Neutrophil (primary cell): Measurements from ENCODE around the gene SYT5.

Source experiments
- H3K27ac ChIP-seq: fragments of 200-600 bp; sonication (generic); 2 replicates; pipeline ENCODE4 v1.5.1; 2016; ENCODE audit warnings: mild to moderate bottlenecking, moderate library complexity
- H3K27me3 ChIP-seq: fragments of 200-600 bp; sonication (generic); 2 replicates; pipeline ENCODE4 v1.6.0; 2016; ENCODE audit warnings: mild to moderate bottlenecking
- H3K36me3 ChIP-seq: fragments of 200-600 bp; sonication (generic); 2 replicates; pipeline ENCODE4 v1.5.1; 2017
- H3K4me1 ChIP-seq, 2 experiments: fragments of 200-600 bp in 1 of 2; sonication (generic) in 1 of 2; 1 replicate in 1 of 2; 2 replicates in 1 of 2; pipeline versions ENCODE4 v1.5.1 to v1.6.1; 2013 to 2016; ENCODE audit warnings: low read depth in 1 of 2, low read length in 1 of 2, mild to moderate bottlenecking in 1 of 2, moderate library complexity in 1 of 2; ENCODE audit not compliant: control insufficient read depth in 1 of 2, insufficient read depth in 1 of 2
- H3K4me3 ChIP-seq, 2 experiments: fragments of 200-600 bp in 1 of 2; sonication (generic) in 1 of 2; 1 replicate in 1 of 2; 2 replicates in 1 of 2; pipeline ENCODE4 v1.5.1; 2013 to 2016; ENCODE audit warnings: low read depth in 1 of 2, low read length in 1 of 2, mild to moderate bottlenecking in 1 of 2, moderate library complexity in 1 of 2
- H3K9me3 ChIP-seq: fragments of 200-600 bp; sonication (generic); 2 replicates; pipeline ENCODE4 v1.5.1; 2016
- CTCF ChIP-seq: fragments of 200-600 bp; sonication (generic); IDR thresholded peaks from 2 replicates; pipeline ENCODE4 v1.5.1; 2016; ENCODE audit warnings: antibody characterized with exemption

Gene SYT5

DNA sequence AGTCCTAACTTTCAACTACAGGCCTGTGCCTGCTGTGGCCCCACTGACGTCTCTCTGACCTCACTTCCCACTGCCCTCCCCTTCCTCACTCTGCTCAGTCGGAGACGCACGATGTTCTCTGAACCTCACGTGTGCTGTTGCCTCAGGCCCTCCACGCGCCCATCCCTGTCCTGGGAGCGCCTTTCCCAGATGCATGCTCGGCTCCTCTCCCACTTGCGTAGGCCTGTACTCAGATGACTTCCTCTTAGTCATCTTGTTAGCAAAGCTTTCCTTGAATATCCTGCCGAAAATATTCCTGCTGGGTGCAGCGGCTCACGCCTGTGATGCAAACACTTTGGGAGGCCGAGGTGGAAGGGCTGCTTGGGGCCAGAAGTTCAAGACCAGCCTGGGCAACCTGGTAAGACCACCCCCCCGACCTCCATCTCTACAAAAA is 9.3 kb upstream of the SYT5 start:
- TF ChIP-seq CTCF: no peak
- Histone ChIP-seq H3K27me3 (peaks cover 33% of the 10 kb centered on the region), H3K27ac (no peak overlapping the region), H3K36me3 (no peaks in the 10 kb centered on the region), H3K4me1 (no peaks in the 10 kb centered on the region), H3K9me3 (no peaks in the 10 kb centered on the region), H3K4me3 (no peak overlapping the region)

DNA sequence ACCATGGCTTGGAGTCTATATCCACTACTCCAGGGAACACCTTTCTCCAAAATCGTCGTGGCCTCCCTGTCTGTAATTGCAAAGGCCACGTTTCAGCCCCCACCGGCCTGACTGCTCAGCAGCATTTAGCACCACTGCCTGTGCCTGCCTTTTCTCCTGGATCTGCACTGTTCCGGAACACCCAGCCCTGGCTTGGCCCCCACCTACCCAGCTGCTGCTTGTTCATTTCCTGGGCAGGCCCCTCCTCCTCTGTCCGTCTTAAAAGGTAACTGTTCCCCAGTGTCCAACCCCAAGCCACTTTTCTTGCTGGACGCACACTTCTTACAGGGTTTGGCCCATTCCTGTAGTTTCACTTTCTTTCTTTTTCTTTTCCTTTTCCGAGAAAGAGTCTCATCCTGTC is 8.5 kb upstream of the SYT5 start:
- no peak for TF ChIP-seq CTCF

DNA sequence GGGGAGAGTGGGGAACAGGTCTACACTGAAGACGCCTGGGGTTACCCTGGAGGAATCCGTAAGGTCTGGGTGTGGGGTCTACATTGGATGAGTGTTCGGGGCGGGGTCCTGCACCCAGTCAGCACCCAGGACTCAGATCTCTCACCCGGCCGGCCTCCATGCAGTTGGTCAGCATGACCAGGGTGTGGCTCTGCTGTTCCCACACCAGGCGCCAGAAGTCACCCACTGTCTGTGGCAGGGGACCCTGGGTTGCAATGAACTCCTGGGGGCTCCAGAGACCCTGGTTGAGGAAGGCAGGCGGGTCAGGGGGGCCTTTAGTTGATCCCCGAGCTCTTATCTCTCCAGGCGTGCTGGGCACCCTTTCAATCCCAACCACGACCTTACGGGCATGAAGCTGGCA is 6.0 kb upstream of the SYT5 start:
- Histone ChIP-seq H3K27ac (no peak overlapping the region), H3K4me1 (no peaks in the 10 kb centered on the region), H3K27me3 (peaks cover 30% of the 10 kb centered on the region), H3K36me3 (no peaks in the 10 kb centered on the region), H3K9me3 (no peaks in the 10 kb centered on the region), H3K4me3 (no peak overlapping the region)
- no peak for TF ChIP-seq CTCF

More for the DNA sequence above, 8.5 kb upstream of the SYT5 start:
- Histone ChIP-seq H3K27me3 (peaks cover 28% of the 10 kb centered on the region), H3K4me3 (no peak overlapping the region), H3K27ac (no peak overlapping the region), H3K4me1 (no peaks in the 10 kb centered on the region), H3K9me3 (no peaks in the 10 kb centered on the region), H3K36me3 (no peaks in the 10 kb centered on the region)

GRCh38 chr19:55181740-55182139 is 1.7 kb upstream of the SYT5 start:
- no peaks in the 10 kb centered on the region for H3K36me3 ChIP-seq
- TF ChIP-seq CTCF: no peak
- H3K9me3 ChIP-seq: no peaks in the 10 kb centered on the region
- no peak overlapping the region for H3K27ac ChIP-seq
- H3K27me3 ChIP-seq: peaks cover 69% of the 10 kb centered on the region
- H3K4me3 ChIP-seq: no peak overlapping the region
- H3K4me1 ChIP-seq: no peaks in the 10 kb centered on the region

DNA sequence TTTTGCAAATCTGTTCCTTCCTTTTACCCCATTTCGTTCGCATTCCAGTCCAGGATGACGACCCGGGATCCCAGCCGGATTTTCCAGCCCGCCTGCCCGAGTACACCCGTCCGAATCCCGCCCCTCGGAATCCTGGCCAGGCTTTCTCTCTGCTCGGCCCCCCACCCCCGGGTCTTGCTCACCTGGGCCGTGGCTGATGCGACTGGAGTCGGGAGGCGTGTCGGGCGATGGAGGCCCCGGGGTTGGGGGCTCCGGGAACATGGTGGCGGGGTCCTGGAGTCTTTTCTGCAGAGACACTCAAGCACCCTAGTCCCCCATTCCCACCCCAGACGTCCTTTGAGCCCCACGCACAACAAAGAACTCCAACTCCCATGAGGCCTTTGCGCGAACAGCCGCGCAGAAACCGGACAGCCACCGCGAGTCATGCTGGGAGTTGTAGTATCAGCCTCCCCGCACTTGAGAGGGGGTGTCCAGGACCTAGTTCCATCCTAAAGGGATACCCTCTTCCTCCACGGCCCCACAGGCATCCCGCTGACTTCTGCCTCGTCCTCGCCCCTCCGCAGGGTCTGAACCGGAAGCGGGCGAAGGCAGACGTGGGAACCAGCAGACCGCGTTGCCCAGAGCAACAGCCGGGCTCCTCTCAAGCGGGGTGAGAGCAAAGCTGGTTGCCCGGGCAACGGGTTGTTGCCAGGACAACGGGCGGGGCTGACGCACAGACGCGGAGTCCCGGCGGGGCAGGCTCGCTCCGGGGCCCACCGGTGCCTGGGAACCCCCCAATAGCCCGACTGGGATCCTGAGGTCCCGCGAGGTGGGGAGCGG is 1.1 kb downstream of the SYT5 start:
- Histone ChIP-seq H3K4me3 (no peak overlapping the region), H3K4me1 (no peaks in the 10 kb centered on the region), H3K9me3 (no peaks in the 10 kb centered on the region), H3K36me3 (no peaks in the 10 kb centered on the region), H3K27me3 (peaks cover 97% of the 10 kb centered on the region), H3K27ac (no peak overlapping the region)
- TF ChIP-seq CTCF: no peak
